ENCODE measurements around the gene KCNQ5. TPM values are rescaled to one million over a fixed set of nuclear protein-coding genes. Genes with fewer than 3 reads are reported as not detected.
A peak's percentile ranks its signal among the peaks of the same experiment; 100 is the strongest.

The KCNQ5 gene
- total and polyA plus RNA-seq, 2 of the 8 experiments (the other 6 are each of a cell fraction or from before 2014, with no cell fraction given): 0.83 to 1.2 TPM

GRCh38 chr6:72953971-72954381 is 332.1 kb downstream of the KCNQ5 start:
- Histone ChIP-seq H3K4me2 (ENCODE audit: insufficient read depth in 1 of 2, low read depth in 2 of 2, low read length in 2 of 2) (no peak overlapping the region), H3K27ac (ENCODE audit: low read depth, low read length) (no peak overlapping the region), H3K4ac (replicated peaks; ENCODE audit: insufficient read length, low read depth, low read length) (no peak overlapping the region), H4K5ac (ENCODE audit: insufficient read length, low read depth, low read length) (no peak overlapping the region), H3K27me3 (replicated peaks in 1 of 4; ENCODE audit: control insufficient read depth in 3 of 4, extremely low read depth in 1 of 4, insufficient read depth in 3 of 4, low read length in 3 of 4) (no peaks in the 10 kb centered on the region), H3K4me1 (replicated peaks in 1 of 4; ENCODE audit: control insufficient read depth in 3 of 4, insufficient read depth in 4 of 4, low read length in 3 of 4) (peaks cover 0 to 2% (median 0%) of the 10 kb centered on the region in 4 experiments; a peak in 1 of 7 replicates), H2AFZ (ENCODE audit: low read length) (0 out of 2 replicates have a peak overlapping the region, but pooled peaks have one; percentile 43), H3K23ac (ENCODE audit: insufficient read length) (no peak overlapping the region), H2BK15ac (ENCODE audit: low read length) (no peak overlapping the region), H3K56ac (replicated peaks; ENCODE audit: insufficient read length, low read depth, low read length) (no peak overlapping the region), H2BK5ac (ENCODE audit: low read depth, low read length) (no peak overlapping the region), H3K14ac (ENCODE audit: insufficient read length) (no peak overlapping the region), H3K18ac (ENCODE audit: extremely low read depth, low read length) (no peak overlapping the region), H4K8ac (ENCODE audit: extremely low read depth, insufficient read depth, low read length) (no peak overlapping the region), H4K20me1 (replicated peaks in 1 of 2; ENCODE audit: control insufficient read depth in 1 of 2, insufficient read depth in 2 of 2, low read length in 2 of 2) (no peaks in the 10 kb centered on the region), H3K9me3 (ENCODE audit: insufficient read depth in 2 of 2, low read depth in 1 of 2, low read length in 1 of 2) (no peaks in the 10 kb centered on the region), H2BK20ac (ENCODE audit: low read length) (no peak overlapping the region), H3K79me2 (ENCODE audit: control insufficient read depth in 1 of 2, insufficient read depth in 2 of 2, low read length in 2 of 2) (no peaks in the 10 kb centered on the region), H3K79me1 (ENCODE audit: low read depth, low read length) (no peaks in the 10 kb centered on the region), H3K36me3 (ENCODE audit: control insufficient read depth in 2 of 4, insufficient read depth in 4 of 4, low read length in 3 of 4) (no peaks in the 10 kb centered on the region), H4K91ac (replicated peaks; ENCODE audit: insufficient read length, low read length) (no peak overlapping the region), H3K23me2 (ENCODE audit: low read depth, low read length) (no peaks in the 10 kb centered on the region), H2BK120ac (replicated peaks; ENCODE audit: low read depth, low read length) (no peak overlapping the region), H3K9ac (replicated peaks in 1 of 4; ENCODE audit: extremely low read depth in 1 of 4, low read depth in 3 of 4, low read length in 3 of 4) (no peak overlapping the region), H2BK12ac (ENCODE audit: low read depth, low read length) (no peak overlapping the region), H2AK5ac (ENCODE audit: low read depth, low read length) (no peak overlapping the region), H3K4me3 (ENCODE audit: extremely low read depth in 1 of 4, insufficient read depth in 2 of 4, low read depth in 3 of 4, low read length in 4 of 4) (no peak overlapping the region)
- 91% methylated on average over 3 of the region's 3 CpGs; no CpG with 5 or more reads in 1 of the 2 experiments for WGBS, 2 experiments (ENCODE audit: extremely low coverage in 1 of 2, insufficient coverage in 1 of 2, insufficient read length in 1 of 2, insufficient replicate concordance in 2 of 2, low coverage in 1 of 2, low lambda C conversion rate in 2 of 2, missing lambda C conversion rate in 1 of 2)
- CTCF ChIA-PET (ENCODE audit: partially characterized antibody): interaction anchor here (0.7 kb wide), 2 partner anchors 35 to 44 kb away, joined by 3 to 5 read pairs; no protein-coding TSS in a partner anchor
- FAIRE-seq: no peak
- DNase-seq (ENCODE audit: low read depth in 1 of 2, low spot score in 2 of 2): no peak
- POLR2A ChIA-PET (ENCODE audit: partially characterized antibody): no interaction called here
- TF ChIP-seq CHD2 (IDR thresholded peaks at IDR 0.05; ENCODE audit: low read length) (no peak), TBP (IDR thresholded peaks at IDR 0.05; ENCODE audit: low read depth, low read length) (no peak), YY1 (IDR thresholded peaks at IDR 0.05; ENCODE audit: low read depth, low read length) (no peak), TEAD4 (IDR thresholded peaks at IDR 0.05; ENCODE audit: low read depth, low read length) (no peak), CBX5 (IDR thresholded peaks at IDR 0.05; ENCODE audit: low read depth, low read length) (no peak), SIX5 (IDR thresholded peaks at IDR 0.05; ENCODE audit: low read depth, low read length) (no peak), CBX8 (IDR thresholded peaks at IDR 0.05; ENCODE audit: borderline replicate concordance, low read depth, low read length) (no peak), ZNF274 (IDR thresholded peaks at IDR 0.05; ENCODE audit: borderline replicate concordance, extremely low read depth, low read length) (no peak), SP4 (IDR thresholded peaks at IDR 0.05; ENCODE audit: low read length) (no peak), SP1 (IDR thresholded peaks at IDR 0.05; ENCODE audit: low read depth, low read length) (no peak), HDAC6 (IDR thresholded peaks at IDR 0.05; ENCODE audit: low read depth, low read length) (no peak), RFX5 (IDR thresholded peaks at IDR 0.05; ENCODE audit: borderline replicate concordance, low read depth, low read length) (no peak), POLR2AphosphoS5 (IDR thresholded peaks at IDR 0.05; ENCODE audit: low read depth, low read length) (no peak), USF2 (IDR thresholded peaks at IDR 0.05; ENCODE audit: low read length) (no peak), MAFK (IDR thresholded peaks at IDR 0.05; ENCODE audit: low read depth, low read length) (no peak), SP2 (IDR thresholded peaks at IDR 0.05; ENCODE audit: low read length) (no peak)

Measured in H1 (cell line).